GM12878 (cell line): ENCODE measurements around the gene MACROD2. TPM values are rescaled to one million over a fixed set of nuclear protein-coding genes. Genes with fewer than 3 reads are reported as not detected.

ENCODE experiments used
- ATAC-seq: fragments of 200-7000 bp; cut with Tn5 transposase; 3 replicates; pipeline ENCODE4 v1.9.1; 2020; ENCODE audit warnings: mild to moderate bottlenecking, moderate library complexity
- BruUV-seq: library from RNA; stranded (reverse); fragments of 400-500 nt; replicated peaks from 2 replicates; lab custom pipeline; 2021; lab: Mats Ljungman, UMichigan
- CTCF ChIA-PET: fragments of 300-600 bp; sonication (Branson Sonifier 250); formaldehyde crosslinking; extraction: SDS; loops from one replicate; lab custom pipeline; 2021; ENCODE audit warnings: inconsistent platforms; lab: Yijun Ruan, JAX
- POLR2A ChIA-PET: fragments of 350-600 bp; formaldehyde crosslinking; extraction: SDS; loops from one replicate; lab custom pipeline; 2021; ENCODE audit warnings: inconsistent platforms; lab: Charles Lee
- RAD21 ChIA-PET: fragments of 300-600 bp; sonication (Branson Sonifier 250); formaldehyde crosslinking; loops from one replicate; lab custom pipeline; 2023; ENCODE audit warnings: antibody characterized with exemption; ENCODE audit not compliant: unreplicated experiment; lab: Charles Lee
- SMC1A ChIA-PET: fragments of 300-600 bp; sonication (Branson Sonifier 250); formaldehyde crosslinking; loops from one replicate; lab custom pipeline; 2023; ENCODE audit not compliant: unreplicated experiment, uncharacterized antibody; lab: Charles Lee
- DNase-seq: peaks from one replicate; pipeline ENCODE4 v3.0.0-alpha.2; 2011; ENCODE audit warnings: low read depth, low spot score
- FAIRE-seq: peaks from 3 replicates; lab custom pipeline; 2011; peaks lifted over from hg19 to GRCh38; lab: Jason Lieb, UNC
- H2AFZ ChIP-seq: 2 replicates; pipeline ENCODE4 v1.6.0; 2011; ENCODE audit warnings: low read depth, low read length, control low read depth; ENCODE audit not compliant: control insufficient read depth
- H3K27ac ChIP-seq: 2 replicates; pipeline ENCODE4 v1.5.1; 2011; ENCODE audit warnings: control low read depth; ENCODE audit not compliant: control insufficient read depth, insufficient read depth
- H3K27me3 ChIP-seq, 2 experiments: replicated peaks in 1 of 2; 2 replicates each; pipeline versions ENCODE4 v1.6.0 to v1.6.1; 2011; ENCODE audit warnings: low read length in 1 of 2; ENCODE audit not compliant: control insufficient read depth in 2 of 2, insufficient read depth in 2 of 2
- H3K36me3 ChIP-seq, 2 experiments: 2 replicates each; pipeline ENCODE4 v1.5.1; 2011; ENCODE audit warnings: low read length in 1 of 2; ENCODE audit not compliant: control insufficient read depth in 2 of 2, insufficient read depth in 2 of 2
- H3K4me1 ChIP-seq: 2 replicates; pipeline ENCODE4 v1.6.1; 2011; ENCODE audit warnings: mild to moderate bottlenecking, low read length, moderate library complexity, mixed read lengths; ENCODE audit not compliant: control insufficient read depth, insufficient read depth
- H3K4me2 ChIP-seq: 2 replicates; pipeline ENCODE4 v1.6.0; 2011; ENCODE audit warnings: control low read depth; ENCODE audit not compliant: control insufficient read depth, insufficient read depth
- H3K4me3 ChIP-seq: fragments of 200-600 bp; sonication (generic); 2 replicates; pipeline ENCODE4 v1.5.1; 2016
- H3K79me2 ChIP-seq: 2 replicates; pipeline ENCODE4 v1.6.0; 2011; ENCODE audit warnings: low read length; ENCODE audit not compliant: control insufficient read depth, insufficient read depth
- H3K9ac ChIP-seq: 2 replicates; pipeline ENCODE4 v1.8.0; 2011; ENCODE audit warnings: low read length, control low read depth, mixed read lengths; ENCODE audit not compliant: control insufficient read depth, insufficient read depth
- H3K9me3 ChIP-seq: replicated peaks from 3 replicates; pipeline ENCODE4 v1.5.1; 2011; ENCODE audit warnings: mild to moderate bottlenecking, low read length; ENCODE audit not compliant: control insufficient read depth, insufficient read depth
- H4K20me1 ChIP-seq: 2 replicates; pipeline ENCODE4 v1.6.0; 2011; ENCODE audit not compliant: control insufficient read depth, insufficient read depth
- ATF7 ChIP-seq: fragments of 450-650 bp; IDR thresholded peaks from 2 replicates; pipeline ENCODE4 v1.6.1; 2016; ENCODE audit warnings: low read depth, mild to moderate bottlenecking
- CHD2 ChIP-seq: IDR thresholded peaks from 2 replicates; pipeline ENCODE4 v1.6.1; 2011; ENCODE audit warnings: low read depth, low read length, improper control_type of control experiment, borderline replicate concordance
- HCFC1 ChIP-seq: fragments of 150-350 bp; IDR thresholded peaks from 2 replicates; pipeline ENCODE4 v1.6.1; 2014; ENCODE audit warnings: low read length
- MEF2B ChIP-seq: fragments of 450-650 bp; IDR thresholded peaks from 2 replicates; pipeline ENCODE4 v1.6.1; 2018; ENCODE audit warnings: mild to moderate bottlenecking, moderate library complexity; ENCODE audit not compliant: partially characterized antibody, poor library complexity, severe bottlenecking
- NRF1 ChIP-seq: conservative IDR thresholded peaks from 2 replicates; pipeline ENCODE4 v1.6.1; 2011; ENCODE audit warnings: mild to moderate bottlenecking, low read depth, low read length, improper control_type of control experiment
- PML ChIP-seq: IDR thresholded peaks from 2 replicates; pipeline ENCODE4 v1.6.1; 2012; ENCODE audit warnings: low read length, inconsistent platforms
- SMC3 ChIP-seq: IDR thresholded peaks from 2 replicates; pipeline ENCODE4 v1.6.1; 2011; ENCODE audit warnings: low read length, improper control_type of control experiment, borderline replicate concordance
- WGBS: methylation state at CpG from one replicate; pipeline ENCODE4 v1.1.6; 2016; ENCODE audit warnings: low lambda C conversion rate; ENCODE audit not compliant: insufficient replicate concordance, insufficient coverage; ENCODE audit errors: missing lambda C conversion rate; 5-methylcytosine and 5-hydroxymethylcytosine counted together
- in situ Hi-C: fragments of 300-500 bp; cut with MboI; formaldehyde crosslinking; loops from 9 replicates; pipeline ENCODE4 v1.14.3; 2018; ENCODE audit warnings: mixed read lengths
- intact Hi-C: fragments of 100-400 bp; cut with micrococcal nuclease; formaldehyde crosslinking; loops from one replicate; pipeline ENCODE4 v1.14.2; 2022; ENCODE audit not compliant: unreplicated experiment
- polyA plus RNA-seq, 11 experiments: library from polyadenylated mRNA; depleted of rRNA in 4 of 11; unstranded in 6 of 11; stranded (reverse) in 5 of 11; fragments of >200 nt; fragmentation: Nextera tagmentation in 4 of 11; fragmentation: Illumina TruSeq in 1 of 11; extraction: Ambion mirVana in 4 of 11; extraction: Trizol in 1 of 11; gene quantifications; 1 replicate in 1 of 11; 2 replicates in 10 of 11; pipeline versions ENCODE4 v1.2.1 to v1.2.3, GENCODE V29; 2011 to 2016; ENCODE audit warnings: inconsistent platforms in 2 of 11, missing spikeins in 2 of 11, low read depth in 1 of 11
- total RNA-seq, 4 experiments: library from RNA; depleted of rRNA in 3 of 4; stranded (reverse); fragments of >200 nt in 3 of 4; fragmentation: Illumina TruSeq in 1 of 4; extraction: Trizol in 1 of 4; gene quantifications; 2 replicates each; pipeline versions ENCODE4 v1.2.1 to v1.2.3, GENCODE V29; 2013 to 2021
- TF ChIP-seq, protein P1 (sequence below): fragments of 450-650 bp; IDR thresholded peaks from 2 replicates; pipeline ENCODE4 v1.6.1; 2016; ENCODE audit warnings: mild to moderate bottlenecking
- TF ChIP-seq, protein P2 (sequence below): IDR thresholded peaks from 2 replicates; pipeline ENCODE4 v1.6.1; 2012; ENCODE audit warnings: mild to moderate bottlenecking, low read depth, low read length
- TF ChIP-seq, protein P3 (sequence below): fragments of 450-650 bp; IDR thresholded peaks from 2 replicates; pipeline ENCODE4 v1.6.1; 2017; ENCODE audit warnings: borderline replicate concordance
- TF ChIP-seq, protein P4 (sequence below): fragments of 450-650 bp; IDR thresholded peaks from 2 replicates; pipeline ENCODE4 v1.6.1; 2017; ENCODE audit warnings: mild to moderate bottlenecking

Gene MACROD2
- total and polyA plus RNA-seq, 10 of the 15 experiments (the other 5 are each of a cell fraction or from before 2014, with no cell fraction given), result 1.1 to 21.5 (median 2.2) TPM

DNA sequence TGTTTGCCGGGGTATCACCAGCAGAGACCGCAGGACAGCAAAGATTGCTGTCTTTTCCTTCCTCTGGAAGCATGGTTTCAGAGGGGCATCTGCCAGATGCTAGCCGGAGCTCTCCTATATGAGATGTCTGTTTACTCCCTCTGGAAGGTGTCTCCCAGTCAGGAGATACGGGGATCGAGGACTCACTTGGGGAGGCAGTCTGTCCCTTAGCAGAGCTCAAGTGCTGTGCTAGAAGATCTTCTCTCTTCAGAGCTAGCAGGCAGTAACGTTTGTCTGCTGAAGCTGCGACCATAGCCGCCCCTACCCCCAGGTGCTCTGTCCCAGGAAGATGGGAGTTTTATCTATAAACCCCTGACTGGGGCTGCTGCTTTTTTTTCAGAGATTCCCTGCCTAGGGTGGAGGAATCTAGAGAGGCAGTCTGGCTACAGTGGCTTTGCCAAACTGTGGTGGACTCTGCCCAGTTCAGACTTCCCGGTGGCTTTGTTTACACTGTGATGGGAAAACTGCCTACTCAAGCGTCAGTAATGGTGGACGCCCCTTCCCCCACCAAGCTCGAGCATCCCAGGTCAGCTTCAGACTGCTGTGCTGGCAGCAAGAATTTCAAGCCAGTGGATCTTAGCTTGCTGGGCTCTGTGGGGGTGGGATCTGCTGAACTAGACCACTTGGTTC lies 475.0 kb downstream of the MACROD2 start (continued):
- TF ChIP-seq, protein P1, sequence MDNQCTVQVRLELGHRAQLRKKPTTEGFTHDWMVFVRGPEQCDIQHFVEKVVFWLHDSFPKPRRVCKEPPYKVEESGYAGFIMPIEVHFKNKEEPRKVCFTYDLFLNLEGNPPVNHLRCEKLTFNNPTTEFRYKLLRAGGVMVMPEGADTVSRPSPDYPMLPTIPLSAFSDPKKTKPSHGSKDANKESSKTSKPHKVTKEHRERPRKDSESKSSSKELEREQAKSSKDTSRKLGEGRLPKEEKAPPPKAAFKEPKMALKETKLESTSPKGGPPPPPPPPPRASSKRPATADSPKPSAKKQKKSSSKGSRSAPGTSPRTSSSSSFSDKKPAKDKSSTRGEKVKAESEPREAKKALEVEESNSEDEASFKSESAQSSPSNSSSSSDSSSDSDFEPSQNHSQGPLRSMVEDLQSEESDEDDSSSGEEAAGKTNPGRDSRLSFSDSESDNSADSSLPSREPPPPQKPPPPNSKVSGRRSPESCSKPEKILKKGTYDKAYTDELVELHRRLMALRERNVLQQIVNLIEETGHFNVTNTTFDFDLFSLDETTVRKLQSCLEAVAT, result no peak
- TF ChIP-seq PML (no peak), HCFC1 (no peak)

DNA sequence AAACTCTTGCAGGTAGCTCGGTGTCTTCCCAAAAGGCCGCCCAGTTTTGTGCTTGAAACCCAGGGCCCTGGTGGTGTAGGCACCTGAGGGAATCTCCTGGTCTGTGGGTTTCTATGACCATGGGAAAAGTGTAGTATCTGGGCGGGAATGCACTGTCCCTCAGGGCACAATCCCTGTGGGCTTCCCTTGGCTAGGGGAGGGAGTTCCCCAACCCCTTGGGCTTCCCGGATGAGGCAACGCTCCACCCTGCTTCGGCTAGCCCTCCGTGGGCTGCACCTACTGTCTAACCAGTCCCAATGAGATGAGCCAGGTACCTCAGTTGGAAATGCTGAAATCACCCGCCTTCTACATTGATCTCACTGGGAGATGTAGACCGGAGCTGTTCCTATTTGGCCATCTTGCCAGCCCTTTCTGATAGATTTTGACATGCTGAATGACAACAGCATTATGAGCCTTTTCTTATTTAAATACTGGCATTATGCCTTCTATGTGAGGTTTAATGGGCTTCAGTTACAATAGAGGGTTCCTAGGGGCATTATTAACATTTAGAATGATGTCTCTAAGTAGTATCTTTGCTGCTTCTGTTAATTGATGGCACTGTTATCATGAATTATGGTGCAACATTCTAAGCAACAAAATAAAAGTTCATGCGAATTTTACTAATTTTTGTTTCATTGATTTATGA lies 475.8 kb downstream of the MACROD2 start:
- DNase-seq, result no peak
- Histone ChIP-seq H3K4me1 (no peaks in the 10 kb centered on the region), H3K27ac (no peak overlapping the region), H3K4me3 (no peak overlapping the region), H3K27me3 (no peaks in the 10 kb centered on the region), H3K9me3 (no peaks in the 10 kb centered on the region; the same call in 2 of the 3 replicates), H4K20me1 (no peaks in the 10 kb centered on the region), H3K36me3 (no peaks in the 10 kb centered on the region), H3K79me2 (no peaks in the 10 kb centered on the region), H3K4me2 (no peak overlapping the region), H3K9ac (no peak overlapping the region), H2AFZ (no peak overlapping the region)
- in situ Hi-C loops (no loop called here), intact Hi-C loops (no loop called here)
- FAIRE-seq, result no peak
- ChIA-PET SMC1A (no interaction called here), CTCF (no interaction called here), POLR2A (no interaction called here), RAD21 (no interaction called here)
- 29% methylated on average over 10 of the region's 10 CpGs for WGBS
- no peak for ATAC-seq
- no TSS peak for BruUV-seq
- TF ChIP-seq MEF2B (no peak), CHD2 (no peak), ATF7 (no peak), NRF1 (no peak), SMC3 (no peak)
- TF ChIP-seq, protein P2, sequence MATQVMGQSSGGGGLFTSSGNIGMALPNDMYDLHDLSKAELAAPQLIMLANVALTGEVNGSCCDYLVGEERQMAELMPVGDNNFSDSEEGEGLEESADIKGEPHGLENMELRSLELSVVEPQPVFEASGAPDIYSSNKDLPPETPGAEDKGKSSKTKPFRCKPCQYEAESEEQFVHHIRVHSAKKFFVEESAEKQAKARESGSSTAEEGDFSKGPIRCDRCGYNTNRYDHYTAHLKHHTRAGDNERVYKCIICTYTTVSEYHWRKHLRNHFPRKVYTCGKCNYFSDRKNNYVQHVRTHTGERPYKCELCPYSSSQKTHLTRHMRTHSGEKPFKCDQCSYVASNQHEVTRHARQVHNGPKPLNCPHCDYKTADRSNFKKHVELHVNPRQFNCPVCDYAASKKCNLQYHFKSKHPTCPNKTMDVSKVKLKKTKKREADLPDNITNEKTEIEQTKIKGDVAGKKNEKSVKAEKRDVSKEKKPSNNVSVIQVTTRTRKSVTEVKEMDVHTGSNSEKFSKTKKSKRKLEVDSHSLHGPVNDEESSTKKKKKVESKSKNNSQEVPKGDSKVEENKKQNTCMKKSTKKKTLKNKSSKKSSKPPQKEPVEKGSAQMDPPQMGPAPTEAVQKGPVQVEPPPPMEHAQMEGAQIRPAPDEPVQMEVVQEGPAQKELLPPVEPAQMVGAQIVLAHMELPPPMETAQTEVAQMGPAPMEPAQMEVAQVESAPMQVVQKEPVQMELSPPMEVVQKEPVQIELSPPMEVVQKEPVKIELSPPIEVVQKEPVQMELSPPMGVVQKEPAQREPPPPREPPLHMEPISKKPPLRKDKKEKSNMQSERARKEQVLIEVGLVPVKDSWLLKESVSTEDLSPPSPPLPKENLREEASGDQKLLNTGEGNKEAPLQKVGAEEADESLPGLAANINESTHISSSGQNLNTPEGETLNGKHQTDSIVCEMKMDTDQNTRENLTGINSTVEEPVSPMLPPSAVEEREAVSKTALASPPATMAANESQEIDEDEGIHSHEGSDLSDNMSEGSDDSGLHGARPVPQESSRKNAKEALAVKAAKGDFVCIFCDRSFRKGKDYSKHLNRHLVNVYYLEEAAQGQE, result no peak
- TF ChIP-seq, protein P3, sequence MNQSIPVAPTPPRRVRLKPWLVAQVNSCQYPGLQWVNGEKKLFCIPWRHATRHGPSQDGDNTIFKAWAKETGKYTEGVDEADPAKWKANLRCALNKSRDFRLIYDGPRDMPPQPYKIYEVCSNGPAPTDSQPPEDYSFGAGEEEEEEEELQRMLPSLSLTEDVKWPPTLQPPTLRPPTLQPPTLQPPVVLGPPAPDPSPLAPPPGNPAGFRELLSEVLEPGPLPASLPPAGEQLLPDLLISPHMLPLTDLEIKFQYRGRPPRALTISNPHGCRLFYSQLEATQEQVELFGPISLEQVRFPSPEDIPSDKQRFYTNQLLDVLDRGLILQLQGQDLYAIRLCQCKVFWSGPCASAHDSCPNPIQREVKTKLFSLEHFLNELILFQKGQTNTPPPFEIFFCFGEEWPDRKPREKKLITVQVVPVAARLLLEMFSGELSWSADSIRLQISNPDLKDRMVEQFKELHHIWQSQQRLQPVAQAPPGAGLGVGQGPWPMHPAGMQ, result no peak
- TF ChIP-seq, protein P4, sequence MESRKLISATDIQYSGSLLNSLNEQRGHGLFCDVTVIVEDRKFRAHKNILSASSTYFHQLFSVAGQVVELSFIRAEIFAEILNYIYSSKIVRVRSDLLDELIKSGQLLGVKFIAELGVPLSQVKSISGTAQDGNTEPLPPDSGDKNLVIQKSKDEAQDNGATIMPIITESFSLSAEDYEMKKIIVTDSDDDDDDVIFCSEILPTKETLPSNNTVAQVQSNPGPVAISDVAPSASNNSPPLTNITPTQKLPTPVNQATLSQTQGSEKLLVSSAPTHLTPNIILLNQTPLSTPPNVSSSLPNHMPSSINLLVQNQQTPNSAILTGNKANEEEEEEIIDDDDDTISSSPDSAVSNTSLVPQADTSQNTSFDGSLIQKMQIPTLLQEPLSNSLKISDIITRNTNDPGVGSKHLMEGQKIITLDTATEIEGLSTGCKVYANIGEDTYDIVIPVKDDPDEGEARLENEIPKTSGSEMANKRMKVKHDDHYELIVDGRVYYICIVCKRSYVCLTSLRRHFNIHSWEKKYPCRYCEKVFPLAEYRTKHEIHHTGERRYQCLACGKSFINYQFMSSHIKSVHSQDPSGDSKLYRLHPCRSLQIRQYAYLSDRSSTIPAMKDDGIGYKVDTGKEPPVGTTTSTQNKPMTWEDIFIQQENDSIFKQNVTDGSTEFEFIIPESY, result no peak
